ENCODE measurements around the gene SLAMF9.
A peak's percentile ranks its signal among the peaks of the same experiment; 100 is the strongest.

SLAMF9 gene

DNA sequence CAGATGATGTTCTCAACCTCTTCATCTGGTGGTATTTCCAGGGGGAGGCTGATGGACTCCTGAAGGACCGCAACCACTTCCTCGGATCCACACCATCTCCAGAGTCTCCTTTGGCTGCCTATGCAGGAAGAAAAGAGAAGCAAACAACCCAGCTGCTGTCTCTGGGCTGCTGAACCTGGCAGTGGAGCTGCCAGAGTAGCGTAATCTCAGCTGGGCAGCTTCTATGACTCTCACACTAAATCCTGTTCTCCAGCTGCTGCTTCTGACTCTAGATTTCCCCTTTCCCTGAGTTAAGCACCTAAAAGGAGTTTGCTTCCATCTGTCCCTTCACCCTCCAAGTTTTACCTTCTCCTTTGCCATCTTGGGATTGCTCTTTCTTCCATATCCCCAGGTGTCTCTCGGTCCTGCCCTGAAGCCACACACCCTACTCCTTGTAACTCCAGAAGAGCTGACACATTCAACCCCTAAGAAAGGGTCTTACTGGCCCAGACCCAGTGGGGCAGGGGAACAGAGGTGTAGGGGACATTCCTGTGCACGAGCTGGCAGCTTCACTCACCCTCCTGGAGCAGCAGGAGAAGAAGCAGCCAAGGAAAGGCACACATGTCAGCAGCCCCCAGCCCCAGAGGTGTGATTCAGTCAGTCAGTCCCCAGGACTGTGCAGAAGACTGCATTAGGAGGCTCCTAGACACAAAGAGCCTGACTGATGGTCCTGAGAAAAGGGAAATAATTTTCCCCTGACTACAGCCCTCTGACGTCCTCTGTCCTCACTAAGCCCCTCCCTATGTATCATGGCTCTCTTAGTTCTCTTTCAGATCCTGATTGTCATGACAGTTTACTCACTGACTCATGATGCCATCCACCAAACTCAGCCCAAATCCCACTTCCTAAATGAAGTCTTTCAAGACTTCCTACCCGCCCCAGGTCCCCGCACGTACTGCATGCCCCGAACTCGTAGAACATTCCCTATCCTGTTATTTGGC, at the start of gene SLAMF9:
Gene SLAMF9, minus strand, starts transcription at position 702 of the 980 bp plus-strand sequence. Its CDS starts 100 bp downstream, at position 602.
- no peak for DNase-seq

- no peak for DNase-seq
Observed at GRCh38 chr1:160001440-160001839, 47.4 kb upstream of the SLAMF9 start.

DNA sequence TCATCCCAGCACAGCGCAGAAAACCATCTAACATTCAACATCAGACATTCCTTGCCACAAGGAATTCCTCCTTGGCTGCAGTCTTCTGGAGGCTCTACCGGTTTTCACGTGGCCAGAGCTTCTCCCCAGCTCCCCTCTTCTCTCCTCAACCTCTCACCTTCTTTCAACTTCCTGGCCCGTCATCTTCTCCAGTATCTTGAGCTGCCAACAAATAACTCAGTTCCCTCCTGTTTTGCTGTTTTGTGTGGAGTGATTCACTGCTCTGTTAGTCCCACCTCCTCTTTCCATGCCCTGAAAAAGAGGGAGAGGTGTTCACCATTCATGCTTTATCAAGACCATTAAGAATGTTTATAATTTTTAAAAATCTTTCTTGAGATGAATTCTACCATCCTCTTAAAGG, 45.2 kb upstream of the SLAMF9 start:
- no peak for DNase-seq

DNA sequence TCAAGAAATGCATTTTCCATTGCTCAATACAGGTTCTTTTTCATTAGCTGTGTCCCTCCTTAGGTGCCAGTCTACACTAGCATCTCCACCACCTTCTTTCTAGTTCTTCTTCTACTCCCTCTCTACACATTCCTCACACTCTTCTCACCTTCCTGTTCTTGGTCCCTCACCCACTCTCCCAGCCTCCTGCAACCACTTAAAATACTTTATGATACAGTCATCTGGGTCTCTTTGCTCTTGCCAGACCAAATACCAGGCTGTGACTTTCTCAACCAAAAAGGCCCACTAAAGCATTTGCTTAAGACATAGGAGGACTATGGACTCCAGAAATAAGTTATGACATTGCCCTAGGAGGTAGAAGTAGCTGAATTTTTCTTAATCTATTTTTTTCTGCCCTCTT, 42.6 kb upstream of the SLAMF9 start:
- DNase-seq = no peak

DNA sequence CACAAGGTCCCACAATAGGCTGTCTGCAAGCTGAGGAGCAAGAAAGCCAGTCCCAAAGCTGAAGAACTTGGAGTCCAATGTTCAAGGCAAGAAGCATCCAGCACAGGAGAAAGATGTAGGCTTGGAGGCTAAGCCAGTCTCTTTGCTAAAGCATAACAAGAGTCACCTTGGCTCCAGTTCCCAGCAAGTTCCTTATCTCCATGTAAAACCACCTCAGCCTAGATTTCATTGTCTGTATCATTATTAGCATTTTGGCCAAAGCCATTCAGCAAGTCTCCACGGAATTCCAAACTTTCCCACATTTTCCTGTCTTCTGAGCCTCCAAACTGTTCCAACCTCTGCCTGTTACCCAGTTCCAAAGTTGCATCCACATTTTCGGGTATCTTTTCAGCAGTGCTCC, 40.9 kb upstream of the SLAMF9 start:
- DNase-seq = no peak

DNA sequence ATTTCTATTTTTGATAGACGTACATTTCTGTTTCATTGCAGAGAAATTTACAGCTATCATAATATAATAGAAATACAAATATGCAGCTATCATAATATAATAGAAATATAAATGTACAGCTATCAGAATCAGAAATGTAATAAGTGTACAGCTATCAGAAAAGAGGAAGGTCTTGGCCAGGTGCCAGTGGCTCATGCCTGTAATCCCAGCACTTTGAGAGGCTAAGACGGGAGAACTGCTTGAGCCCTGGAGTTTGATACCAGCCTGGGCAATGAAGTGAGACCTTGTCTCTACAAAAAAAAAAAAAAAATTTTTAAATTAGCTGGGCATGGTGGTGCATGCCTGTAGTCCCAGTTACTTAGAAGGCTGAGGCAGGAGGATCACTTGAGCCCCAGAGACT, 39.9 kb upstream of the SLAMF9 start:
- no peak for DNase-seq

DNA sequence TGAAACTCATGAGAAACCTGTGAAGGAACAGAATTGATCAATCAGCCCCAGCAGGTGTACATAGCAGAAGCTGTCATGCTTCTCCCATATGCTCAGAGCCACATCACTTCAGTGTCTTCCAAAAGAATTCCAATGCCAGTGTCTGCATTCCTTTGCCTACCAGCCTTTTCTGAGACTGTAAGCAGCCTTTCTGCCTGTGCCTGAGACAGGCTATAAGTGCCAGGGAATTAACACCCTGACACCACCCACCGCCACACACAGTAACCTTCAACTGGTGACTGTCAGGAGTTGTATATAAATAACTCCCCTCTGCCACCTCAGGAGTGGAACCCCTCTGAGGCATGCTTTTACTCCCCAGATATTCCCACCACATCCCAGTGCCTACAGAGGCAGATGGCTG, 38.1 kb upstream of the SLAMF9 start:
- DNase-seq = no peak

DNA sequence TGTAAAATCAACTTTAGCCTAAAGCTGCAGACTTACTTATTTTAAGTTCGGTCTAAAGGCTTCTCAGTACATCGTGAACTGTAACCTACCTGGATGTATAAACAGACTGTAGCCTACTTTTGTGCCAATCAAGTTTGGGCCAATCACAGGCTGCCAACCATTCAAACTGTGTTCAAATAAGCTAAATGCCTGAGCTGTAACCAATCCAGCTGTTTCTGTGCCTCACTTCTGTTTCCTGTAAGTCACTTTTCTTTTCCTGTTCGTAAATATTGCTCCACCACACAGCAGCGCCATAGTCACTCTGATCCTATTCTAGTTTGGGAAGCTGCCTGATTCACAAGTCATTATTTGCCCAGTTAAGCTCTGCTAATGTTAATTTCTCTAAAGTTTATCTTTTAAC, 37.5 kb upstream of the SLAMF9 start:
- DNase-seq = peak; percentile 3

DNA sequence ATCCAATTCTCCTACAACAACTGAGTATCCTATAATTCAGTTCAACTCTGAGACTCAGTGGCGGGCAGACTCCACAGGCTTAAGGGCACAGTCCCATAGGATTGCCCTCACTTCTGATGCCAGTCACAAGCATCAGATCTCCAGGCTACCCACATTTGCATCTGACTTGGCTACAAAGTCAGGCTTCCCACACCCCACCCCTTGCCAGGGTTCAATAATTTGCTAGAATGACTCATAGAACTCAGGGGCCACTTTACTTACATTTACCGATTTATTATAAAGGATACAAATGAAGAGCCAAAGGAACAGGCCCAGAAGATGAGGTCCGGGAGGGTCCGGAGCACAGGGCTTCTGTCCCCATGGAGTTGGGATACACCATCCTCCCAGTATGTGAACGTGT, 36.0 kb upstream of the SLAMF9 start:
- no peak for DNase-seq

DNA sequence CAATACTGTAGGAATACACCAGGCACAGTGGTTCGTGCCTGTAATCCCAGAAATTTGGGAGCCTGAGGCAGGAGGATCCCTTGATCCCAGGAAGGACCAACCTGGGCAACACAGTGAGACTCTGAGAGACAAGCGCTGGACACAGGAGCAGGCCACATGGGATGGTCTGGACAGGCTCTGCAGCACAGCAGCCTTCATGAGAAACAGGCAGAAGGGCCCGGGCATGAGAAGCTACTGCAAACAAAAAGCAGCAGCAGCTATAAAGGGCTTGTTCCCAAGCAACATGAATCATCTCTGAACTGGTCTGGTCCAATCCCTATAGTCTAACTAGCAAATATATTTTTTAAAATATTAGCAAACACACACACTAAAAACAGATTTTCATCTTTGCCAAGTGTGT, 35.5 kb upstream of the SLAMF9 start:
- DNase-seq = no peak

GRCh38 chr1:159988006-159988405, 34.0 kb upstream of the SLAMF9 start:
- no peak for DNase-seq

DNA sequence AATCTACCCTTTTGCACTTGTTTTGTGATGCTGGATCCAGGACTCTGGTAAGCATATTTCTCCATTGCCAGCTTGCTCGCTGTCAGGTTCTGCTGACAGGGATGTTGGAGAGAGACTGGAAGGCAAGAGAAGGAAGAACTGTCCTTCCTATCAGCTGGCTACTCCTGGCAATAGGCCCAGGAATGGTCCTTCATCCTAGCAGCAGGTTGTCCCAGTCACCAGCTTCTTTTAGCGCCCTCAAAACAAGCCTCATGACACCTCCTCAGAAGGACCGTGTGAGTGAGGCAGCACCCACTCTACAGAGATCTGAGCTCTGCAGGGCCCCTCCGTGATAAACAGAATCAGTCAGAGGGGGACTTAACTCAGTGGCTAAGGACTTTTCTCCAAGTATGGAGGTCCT, 33.1 kb upstream of the SLAMF9 start:
- no peak for DNase-seq

DNA sequence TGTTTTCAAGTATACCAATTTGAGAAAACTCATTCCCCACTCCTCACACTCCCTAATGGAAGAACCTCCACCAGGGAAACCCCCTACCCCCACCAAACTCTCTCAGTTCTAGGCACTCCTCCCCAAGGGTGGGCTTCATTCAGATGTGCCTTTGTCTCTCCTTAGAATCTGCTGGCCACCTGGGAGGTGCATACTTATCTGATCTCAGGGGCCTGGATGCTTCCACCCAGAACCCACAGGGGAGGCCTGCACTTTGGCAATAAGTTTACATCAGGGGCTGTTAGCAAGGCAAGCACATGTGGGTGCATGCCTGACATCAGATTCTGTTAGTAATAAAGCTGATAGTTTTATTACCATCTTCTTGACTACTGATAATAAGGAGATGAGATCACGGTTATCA, 32.5 kb upstream of the SLAMF9 start:
- no peak for DNase-seq

DNA sequence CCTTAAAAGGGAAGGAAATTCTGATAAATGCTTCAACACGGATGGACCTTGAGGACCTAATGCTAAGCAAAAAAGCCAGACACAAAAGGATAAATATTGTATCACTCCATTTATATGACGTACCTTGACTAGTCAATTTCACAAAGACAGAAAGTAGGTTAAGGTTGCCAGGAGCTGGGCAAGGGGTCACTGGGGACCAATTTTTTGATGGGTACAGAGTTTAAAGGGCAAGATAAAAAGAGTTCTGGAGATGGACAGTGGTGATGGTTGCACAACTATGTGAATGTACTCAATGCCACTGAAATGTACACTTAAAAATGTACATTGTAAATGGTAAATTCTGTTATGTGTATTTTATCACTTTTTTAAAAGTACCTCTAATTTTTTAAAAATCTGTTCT, 32.1 kb upstream of the SLAMF9 start:
- no peak for DNase-seq

GRCh38 chr1:159985473-159985872, 31.4 kb upstream of the SLAMF9 start:
- DNase-seq = no peak

DNA sequence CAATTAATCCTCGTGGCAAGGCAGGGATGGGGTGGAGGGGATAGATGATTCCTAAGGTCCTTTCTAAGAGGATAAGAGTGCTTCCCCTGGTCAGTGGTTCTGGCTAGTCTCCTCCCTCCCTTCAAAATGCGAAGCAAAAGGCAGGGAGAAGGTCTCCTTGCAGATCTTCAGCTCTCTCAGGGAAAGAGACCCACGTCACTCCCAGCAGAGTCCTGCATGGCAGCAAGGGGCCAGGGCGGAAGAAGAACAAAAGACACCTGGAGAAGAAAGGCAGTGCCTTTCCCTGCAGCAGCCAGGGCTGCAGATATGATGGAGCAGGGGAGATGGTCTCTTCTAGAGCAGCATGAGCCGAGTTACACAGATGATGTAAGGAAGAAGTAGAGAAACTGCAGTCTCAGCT, 29.6 kb upstream of the SLAMF9 start:
- no peak for DNase-seq

GRCh38 chr1:159982280-159982679, 28.2 kb upstream of the SLAMF9 start:
- DNase-seq = no peak

- DNase-seq = no peak
Observed at GRCh38 chr1:159981351-159982055, 27.5 kb upstream of the SLAMF9 start.

GRCh38 chr1:159980786-159981185, 26.7 kb upstream of the SLAMF9 start:
- no peak for DNase-seq

DNA sequence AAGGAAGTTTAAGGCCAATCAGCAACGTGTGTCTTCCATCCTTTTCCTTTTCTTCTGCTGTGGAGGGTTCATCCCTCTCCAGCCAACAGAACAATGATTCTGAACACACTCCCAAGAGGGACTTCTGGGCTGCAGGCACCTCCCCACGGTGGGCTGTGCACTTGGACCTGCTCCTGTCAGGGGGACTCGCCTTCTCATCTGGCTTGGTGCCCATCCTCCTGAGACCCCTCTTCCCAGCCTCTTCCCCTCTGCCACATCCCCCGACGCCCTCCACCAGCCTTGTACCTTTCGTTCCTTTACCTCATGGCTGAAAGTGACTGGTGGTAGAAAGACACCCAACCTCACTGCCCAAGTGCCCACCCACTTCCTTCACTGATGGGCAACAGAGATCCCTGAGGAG, 26.0 kb upstream of the SLAMF9 start:
- no peak for DNase-seq

DNA sequence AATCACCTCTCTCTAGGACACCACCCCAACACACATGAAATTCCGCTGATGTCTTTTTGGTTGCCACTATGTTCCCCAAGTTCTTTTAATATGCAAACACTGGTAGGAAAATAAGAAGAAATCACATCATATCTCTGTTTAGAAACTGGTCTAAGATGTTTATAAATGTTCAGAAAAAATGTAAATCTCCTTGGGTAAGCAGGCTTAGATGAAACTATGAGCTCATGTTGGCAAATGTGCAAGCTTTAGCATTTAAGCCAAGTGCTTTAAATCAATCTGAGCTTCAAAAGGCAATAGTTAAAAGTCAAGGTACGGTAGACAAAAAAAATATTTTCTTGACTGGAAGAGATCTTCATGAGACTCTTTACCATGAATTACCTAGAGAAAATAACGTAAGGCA, 25.2 kb upstream of the SLAMF9 start:
- DNase-seq = no peak

DNA sequence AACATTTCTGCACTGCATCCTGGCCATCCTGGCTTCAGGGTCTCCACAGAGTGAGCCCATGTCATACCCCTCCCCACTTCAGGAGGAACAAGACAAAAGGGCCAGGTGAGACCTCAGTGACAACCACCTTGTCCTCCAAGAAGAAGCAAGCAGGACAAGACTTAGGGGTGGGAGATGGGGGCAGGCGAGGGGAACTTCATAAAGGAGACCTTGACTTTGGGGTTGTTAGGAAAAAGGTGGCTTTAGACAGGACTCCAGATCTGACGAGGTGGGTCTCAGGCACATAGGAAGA, 24.0 kb upstream of the SLAMF9 start:
- no peak for DNase-seq

DNA sequence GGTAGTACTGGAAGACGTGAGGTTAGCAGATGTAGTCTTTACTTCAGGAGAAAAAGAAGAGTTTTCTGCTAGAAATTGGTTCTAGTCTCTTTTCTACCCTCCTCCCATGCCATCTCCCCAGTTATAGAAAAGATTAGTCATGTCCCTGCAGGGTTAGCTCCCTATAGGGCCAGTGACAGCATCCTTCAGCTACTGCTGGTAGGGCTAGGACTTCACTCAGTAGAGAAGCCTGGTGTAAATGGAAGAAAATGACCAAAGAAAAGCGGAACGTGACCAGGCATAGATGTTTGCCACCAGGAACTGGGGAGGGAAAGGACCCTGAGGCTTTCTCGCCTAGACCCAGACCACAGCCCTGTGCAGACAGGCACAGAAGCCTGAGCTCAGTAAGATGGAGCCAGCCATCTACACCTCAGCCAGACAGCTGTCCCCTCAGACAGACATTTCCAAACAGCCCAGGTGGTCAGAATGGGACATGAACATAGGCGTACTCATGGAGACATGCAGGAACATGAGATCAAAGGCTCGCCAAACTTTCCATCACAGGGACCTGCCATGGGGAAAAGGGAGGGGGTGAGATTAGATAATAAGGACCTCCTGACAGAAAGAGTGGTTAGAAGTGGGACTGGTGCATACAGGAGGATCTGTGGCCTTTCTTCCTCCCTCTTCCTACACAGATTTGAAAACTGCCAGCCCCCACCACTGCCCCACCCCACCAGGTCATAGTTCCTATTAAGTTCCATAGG, 23.5 kb upstream of the SLAMF9 start:
- no peak for DNase-seq
